CD4-positive, alpha-beta T cell treated with Interleukin-21 for 1 hour (primary cell): Measurements from ENCODE around the gene ANKS1B.

Experiments
- DNase-seq: peaks from one replicate; pipeline ENCODE4 v3.0.0-alpha.2; 2020

The ANKS1B gene

GRCh38 chr12:99436584-99436983 lies 548.2 kb downstream of the ANKS1B start:
- no peak for DNase-seq

DNA sequence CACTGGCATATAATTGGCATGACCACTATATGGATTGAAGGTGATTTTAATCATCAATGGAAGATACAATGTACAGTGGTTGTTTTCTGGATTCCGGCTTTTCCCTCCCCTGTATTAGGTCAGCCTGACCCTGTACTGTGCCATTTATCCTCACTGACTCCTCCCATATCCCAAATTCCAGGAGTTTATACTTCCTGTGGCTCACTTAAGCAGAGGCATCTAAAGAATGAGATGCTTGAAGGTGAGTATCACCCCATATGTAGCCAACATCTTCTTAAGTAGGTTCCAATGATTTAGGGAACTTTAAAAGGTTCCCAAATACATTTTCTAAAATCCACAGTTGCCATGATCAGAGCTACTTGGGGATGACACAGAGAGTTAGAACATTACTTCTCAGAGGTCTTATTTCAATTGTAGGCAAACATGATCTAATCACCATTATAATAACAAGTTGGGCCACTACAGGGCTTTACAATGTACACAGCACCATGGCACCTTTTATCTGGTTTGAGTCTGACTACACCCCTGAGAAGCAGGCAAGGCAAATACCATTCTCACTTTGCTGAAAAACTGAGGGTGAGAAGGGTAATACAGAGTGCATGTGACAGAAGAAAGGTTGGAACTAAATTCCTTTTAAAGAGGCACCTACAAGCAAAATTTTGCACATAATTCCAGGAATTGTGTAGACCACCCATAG lies 549.5 kb downstream of the ANKS1B start:
- DNase-seq, result no peak

GRCh38 chr12:99433155-99433554 lies 551.6 kb downstream of the ANKS1B start:
- no peak for DNase-seq

DNA sequence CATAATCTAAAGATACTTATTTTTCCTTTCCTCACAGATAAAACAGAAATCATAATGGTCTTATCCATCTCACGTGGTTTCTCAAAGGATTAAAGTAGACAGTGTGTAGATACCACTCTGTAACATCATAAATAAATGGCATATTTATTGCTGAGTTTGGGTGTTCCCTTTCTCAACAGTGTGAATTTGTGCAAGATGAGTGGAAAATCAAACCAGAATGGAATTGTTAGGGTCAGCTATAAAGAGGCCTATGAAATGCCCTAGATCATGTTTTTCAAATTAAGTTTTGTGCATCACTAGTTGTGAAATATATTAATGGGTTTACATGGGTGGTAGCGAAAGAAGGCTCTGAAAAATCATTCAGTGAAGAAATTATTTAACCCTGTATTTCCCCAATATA lies 553.5 kb downstream of the ANKS1B start:
- no peak for DNase-seq

- DNase-seq, result no peak
Measured at GRCh38 chr12:99427104-99427503, 557.6 kb downstream of the ANKS1B start.

- DNase-seq, result no peak
Measured at GRCh38 chr12:99418379-99418778, 566.4 kb downstream of the ANKS1B start.

- DNase-seq, result no peak
Measured at GRCh38 chr12:99413751-99414150, 571.0 kb downstream of the ANKS1B start.

GRCh38 chr12:99393763-99394162 lies 591.0 kb downstream of the ANKS1B start:
- DNase-seq, result no peak

- DNase-seq, result no peak
Measured at GRCh38 chr12:99392091-99392850, 592.5 kb downstream of the ANKS1B start.

GRCh38 chr12:99390707-99391106 lies 594.0 kb downstream of the ANKS1B start:
- no peak for DNase-seq

DNA sequence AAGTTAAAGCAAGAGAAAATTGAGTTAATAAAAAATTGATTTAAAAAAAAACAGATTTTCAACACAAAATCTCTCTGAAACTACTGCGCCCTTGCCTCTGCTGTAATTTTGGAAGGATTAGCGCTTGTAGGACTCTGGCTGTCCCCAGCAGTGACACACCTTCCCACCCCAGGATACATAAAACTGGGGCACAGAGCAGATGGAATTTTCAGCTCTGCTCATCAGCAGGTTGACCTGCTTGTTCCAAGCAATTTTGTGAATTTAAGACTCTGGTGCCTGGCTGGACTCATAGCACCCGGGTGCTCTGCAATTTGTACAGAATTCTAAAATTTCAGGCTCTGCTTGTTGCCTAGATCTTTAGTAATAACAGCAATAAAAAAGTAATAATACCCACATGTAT lies 595.0 kb downstream of the ANKS1B start:
- no peak for DNase-seq

GRCh38 chr12:99388671-99389195 lies 596.0 kb downstream of the ANKS1B start:
- no peak for DNase-seq

GRCh38 chr12:99387661-99388060 lies 597.1 kb downstream of the ANKS1B start:
- DNase-seq, result no peak

GRCh38 chr12:99386907-99387306 lies 597.8 kb downstream of the ANKS1B start:
- DNase-seq, result no peak

DNA sequence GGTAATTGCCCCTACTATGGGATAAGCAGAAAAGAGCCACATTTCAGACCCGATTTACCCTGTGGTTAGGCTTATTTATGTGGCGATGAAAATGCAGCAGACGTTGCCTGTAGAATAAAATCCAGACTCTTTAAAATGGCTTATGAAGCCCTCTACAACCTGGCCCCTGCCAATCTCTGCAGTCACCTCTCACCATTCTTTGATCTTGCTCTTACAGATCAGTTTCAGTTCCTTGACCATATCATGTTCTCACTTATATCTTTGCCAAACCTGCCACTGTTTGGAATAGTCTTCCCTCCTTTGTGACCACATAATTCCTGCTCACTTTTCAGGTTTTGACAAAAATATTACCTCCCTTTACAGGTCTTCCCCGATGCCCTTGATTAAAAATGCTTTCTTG lies 601.5 kb downstream of the ANKS1B start:
- no peak for DNase-seq

- DNase-seq, result no peak
Measured at GRCh38 chr12:99381992-99382391, 602.7 kb downstream of the ANKS1B start.

- DNase-seq, result no peak
Measured at GRCh38 chr12:99380701-99381100, 604.0 kb downstream of the ANKS1B start.

- no peak for DNase-seq
Measured at GRCh38 chr12:99374023-99374422, 610.7 kb downstream of the ANKS1B start.

DNA sequence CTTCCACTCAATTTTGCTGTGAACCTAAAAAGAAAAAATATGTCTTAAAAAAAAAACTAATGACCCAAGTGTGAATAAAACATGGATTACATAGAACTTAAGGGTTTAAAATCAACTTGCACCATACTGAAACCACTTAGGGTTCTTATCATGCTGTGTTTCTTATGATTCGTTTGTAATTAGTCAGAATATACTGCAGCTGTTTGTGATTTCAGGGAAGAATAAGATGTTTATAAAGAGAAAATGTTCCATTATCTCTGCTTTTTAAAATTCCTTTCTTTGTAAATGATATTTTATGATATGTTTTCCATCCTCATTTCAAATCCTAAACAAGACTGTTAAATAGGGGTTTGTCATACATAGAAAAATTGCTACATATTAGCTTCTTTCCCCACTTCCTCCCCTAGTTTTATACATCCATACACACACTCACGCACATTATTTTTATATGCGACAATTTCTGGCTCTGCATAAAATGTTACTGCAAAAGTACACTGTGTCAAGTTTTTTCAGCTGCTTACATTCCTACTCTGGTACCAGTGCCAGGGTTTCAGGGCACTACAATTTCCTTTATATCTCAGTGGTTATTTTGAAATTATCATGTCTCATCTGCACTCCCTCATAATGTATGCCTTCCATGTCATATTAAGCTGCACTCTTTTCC lies 612.3 kb downstream of the ANKS1B start:
- no peak for DNase-seq

DNA sequence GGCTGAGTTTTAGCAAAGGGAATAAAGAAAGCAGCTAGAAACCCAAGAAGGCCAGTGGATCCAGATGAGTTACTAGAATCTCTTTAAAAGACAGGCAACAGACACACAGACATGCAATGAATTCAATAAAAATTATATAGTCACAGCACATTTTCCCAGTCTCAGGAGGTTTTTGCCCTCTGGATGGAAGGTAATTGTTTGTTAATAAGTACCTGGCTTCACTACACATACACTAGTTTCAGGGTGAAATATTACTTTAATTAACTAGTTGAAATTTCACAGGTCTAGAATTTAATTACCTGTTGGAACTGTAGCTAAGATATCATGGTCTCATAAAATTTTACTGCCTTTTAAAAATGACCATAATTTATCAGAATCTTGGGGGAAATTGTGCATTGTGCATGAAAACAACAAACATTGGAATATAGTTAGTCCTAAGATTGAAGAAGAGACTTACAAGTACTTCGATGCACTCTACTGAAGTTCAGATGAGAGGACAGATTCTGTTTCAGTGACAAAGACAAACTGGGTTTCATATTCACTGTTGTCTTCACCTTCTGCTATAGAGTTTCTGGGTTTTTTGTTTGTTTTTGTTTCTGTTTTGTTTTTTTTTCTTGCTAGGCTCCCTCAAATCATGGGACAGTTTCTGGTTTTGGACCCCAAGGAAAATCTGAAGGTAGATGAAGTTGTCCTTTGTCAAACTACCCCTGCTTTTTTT lies 614.2 kb downstream of the ANKS1B start:
- no peak for DNase-seq

- DNase-seq, result no peak
Measured at GRCh38 chr12:99367181-99367580, 617.6 kb downstream of the ANKS1B start.

GRCh38 chr12:99352269-99352668 lies 632.5 kb downstream of the ANKS1B start:
- DNase-seq, result no peak

DNA sequence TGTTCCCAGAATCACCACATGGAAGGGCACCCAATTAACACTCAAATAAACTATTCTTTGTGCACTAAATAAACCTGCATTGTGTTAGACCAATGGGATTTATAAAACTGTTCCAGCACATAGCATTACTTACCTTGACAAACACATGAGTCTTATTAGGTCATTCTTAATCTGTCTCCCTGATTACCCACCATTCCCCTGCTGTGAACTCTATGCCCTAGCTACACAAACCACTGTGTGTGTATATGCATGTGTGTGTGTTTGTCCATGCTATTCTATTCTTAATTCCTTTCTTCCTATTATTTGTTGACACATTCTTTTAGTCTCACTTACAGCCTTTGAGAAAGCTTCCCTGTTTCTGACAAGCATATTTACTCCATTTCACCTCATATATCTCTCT lies 640.8 kb downstream of the ANKS1B start:
- DNase-seq, result no peak
